ENCODE measurements around the gene GPC5.

The GPC5 gene

GRCh38 chr13:91557328-91558090 is 159.1 kb downstream of the GPC5 start:
- Mint-ChIP-seq H3K27ac (no peak overlapping the region), H3K4me1 (no peaks in the 10 kb centered on the region), H3K4me3 (no peak overlapping the region), H3K9me3 (peaks cover 5% of the 10 kb centered on the region), H3K36me3 (no peaks in the 10 kb centered on the region), H3K27me3 (no peaks in the 10 kb centered on the region)
- no peak for DNase-seq (ENCODE audit: low spot score in 2 of 2)
- ATAC-seq (ENCODE audit: low read depth), result no peak

GRCh38 chr13:91563799-91564198 is 165.4 kb downstream of the GPC5 start:
- no peak for DNase-seq (ENCODE audit: low spot score in 2 of 2)
- Mint-ChIP-seq H3K27ac (no peak overlapping the region), H3K4me3 (no peak overlapping the region), H3K27me3 (peaks cover 2% of the 10 kb centered on the region), H3K36me3 (no peaks in the 10 kb centered on the region), H3K4me1 (no peaks in the 10 kb centered on the region), H3K9me3 (peaks cover 2% of the 10 kb centered on the region)
- ATAC-seq (ENCODE audit: low read depth), result no peak

GRCh38 chr13:91564396-91564795 is 166.0 kb downstream of the GPC5 start:
- no peak overlapping the region for H3K27ac Mint-ChIP-seq

GRCh38 chr13:91565296-91565695 is 166.9 kb downstream of the GPC5 start:
- DNase-seq (ENCODE audit: low spot score in 2 of 2), result no peak
- no peak overlapping the region for H3K4me3 Mint-ChIP-seq
- no peak for ATAC-seq (ENCODE audit: low read depth)
- no peaks in the 10 kb centered on the region for H3K36me3 Mint-ChIP-seq
- no peaks in the 10 kb centered on the region for H3K4me1 Mint-ChIP-seq
- H3K27me3 Mint-ChIP-seq, result peaks cover 2% of the 10 kb centered on the region
- no peak overlapping the region for H3K27ac Mint-ChIP-seq
- H3K9me3 Mint-ChIP-seq, result peaks cover 2% of the 10 kb centered on the region

More at GRCh38 chr13:91564396-91564795, 166.0 kb downstream of the GPC5 start:
- Mint-ChIP-seq H3K36me3 (no peaks in the 10 kb centered on the region), H3K4me3 (no peak overlapping the region), H3K27me3 (peaks cover 2% of the 10 kb centered on the region), H3K9me3 (peaks cover 2% of the 10 kb centered on the region), H3K4me1 (no peaks in the 10 kb centered on the region)
- no peak for DNase-seq (ENCODE audit: low spot score in 2 of 2)
- ATAC-seq (ENCODE audit: low read depth), result no peak

GRCh38 chr13:91567485-91568207 is 169.2 kb downstream of the GPC5 start:
- DNase-seq (ENCODE audit: low spot score in 2 of 2) (no peak), ATAC-seq (ENCODE audit: low read depth) (no peak)
- H3K4me1 Mint-ChIP-seq, result no peaks in the 10 kb centered on the region
- H3K9me3 Mint-ChIP-seq, result peaks cover 2% of the 10 kb centered on the region
- H3K36me3 Mint-ChIP-seq, result no peaks in the 10 kb centered on the region
- H3K27ac Mint-ChIP-seq, result no peak overlapping the region
- no peak overlapping the region for H3K4me3 Mint-ChIP-seq
- H3K27me3 Mint-ChIP-seq, result peaks cover 2% of the 10 kb centered on the region

- Mint-ChIP-seq H3K9me3 (no peaks in the 10 kb centered on the region), H3K27ac (no peak overlapping the region), H3K27me3 (no peaks in the 10 kb centered on the region), H3K4me1 (no peaks in the 10 kb centered on the region), H3K36me3 (no peaks in the 10 kb centered on the region), H3K4me3 (no peak overlapping the region)
- ATAC-seq (ENCODE audit: low read depth) (no peak), DNase-seq (ENCODE audit: low spot score in 2 of 2) (no peak)
These were observed 173.3 kb downstream of the GPC5 start for GRCh38 chr13:91571681-91572080.

GRCh38 chr13:91572439-91572838 is 174.0 kb downstream of the GPC5 start:
- H3K9me3 Mint-ChIP-seq, result no peaks in the 10 kb centered on the region
- no peak overlapping the region for H3K4me3 Mint-ChIP-seq
- DNase-seq (ENCODE audit: low spot score in 2 of 2), result no peak
- no peak overlapping the region for H3K27ac Mint-ChIP-seq
- no peaks in the 10 kb centered on the region for H3K27me3 Mint-ChIP-seq
- no peak for ATAC-seq (ENCODE audit: low read depth)
- H3K4me1 Mint-ChIP-seq, result no peaks in the 10 kb centered on the region
- H3K36me3 Mint-ChIP-seq, result no peaks in the 10 kb centered on the region

- Mint-ChIP-seq H3K27me3 (no peaks in the 10 kb centered on the region), H3K9me3 (no peaks in the 10 kb centered on the region), H3K4me3 (no peak overlapping the region), H3K27ac (no peak overlapping the region), H3K4me1 (no peaks in the 10 kb centered on the region), H3K36me3 (no peaks in the 10 kb centered on the region)
- ATAC-seq (ENCODE audit: low read depth) (no peak), DNase-seq (ENCODE audit: low spot score in 2 of 2) (no peak)
These were observed 174.7 kb downstream of the GPC5 start for GRCh38 chr13:91572944-91573598.

GRCh38 chr13:91574766-91575165 is 176.3 kb downstream of the GPC5 start:
- H3K27me3 Mint-ChIP-seq, result no peaks in the 10 kb centered on the region
- H3K9me3 Mint-ChIP-seq, result no peaks in the 10 kb centered on the region
- no peaks in the 10 kb centered on the region for H3K4me1 Mint-ChIP-seq
- H3K27ac Mint-ChIP-seq, result no peak overlapping the region
- no peak overlapping the region for H3K4me3 Mint-ChIP-seq
- DNase-seq (ENCODE audit: low spot score in 2 of 2), result no peak
- no peaks in the 10 kb centered on the region for H3K36me3 Mint-ChIP-seq
- ATAC-seq (ENCODE audit: low read depth), result no peak

- no peak overlapping the region for H3K4me3 Mint-ChIP-seq
- DNase-seq (ENCODE audit: low spot score in 2 of 2) (no peak), ATAC-seq (ENCODE audit: low read depth) (no peak)
- H3K9me3 Mint-ChIP-seq, result peaks cover 2% of the 10 kb centered on the region
- H3K27me3 Mint-ChIP-seq, result no peaks in the 10 kb centered on the region
- no peaks in the 10 kb centered on the region for H3K36me3 Mint-ChIP-seq
- no peak overlapping the region for H3K27ac Mint-ChIP-seq
- H3K4me1 Mint-ChIP-seq, result no peaks in the 10 kb centered on the region
These were observed 178.2 kb downstream of the GPC5 start for GRCh38 chr13:91576590-91576989.

- Mint-ChIP-seq H3K4me3 (no peak overlapping the region), H3K4me1 (no peaks in the 10 kb centered on the region), H3K9me3 (peaks cover 4% of the 10 kb centered on the region), H3K36me3 (no peaks in the 10 kb centered on the region), H3K27ac (no peak overlapping the region), H3K27me3 (no peaks in the 10 kb centered on the region)
- DNase-seq (ENCODE audit: low spot score in 2 of 2) (no peak), ATAC-seq (ENCODE audit: low read depth) (no peak)
These were observed 180.9 kb downstream of the GPC5 start for GRCh38 chr13:91579320-91579719.

GRCh38 chr13:91580749-91581148 is 182.3 kb downstream of the GPC5 start:
- Mint-ChIP-seq H3K4me1 (no peaks in the 10 kb centered on the region), H3K36me3 (no peaks in the 10 kb centered on the region), H3K9me3 (peaks cover 4% of the 10 kb centered on the region), H3K4me3 (no peak overlapping the region), H3K27me3 (no peaks in the 10 kb centered on the region), H3K27ac (no peak overlapping the region)
- ATAC-seq (ENCODE audit: low read depth) (no peak), DNase-seq (ENCODE audit: low spot score in 2 of 2) (no peak)

GRCh38 chr13:91586609-91587008 is 188.2 kb downstream of the GPC5 start:
- ATAC-seq (ENCODE audit: low read depth) (no peak), DNase-seq (ENCODE audit: low spot score in 2 of 2) (no peak)
- Mint-ChIP-seq H3K9me3 (peaks cover 10% of the 10 kb centered on the region), H3K36me3 (no peaks in the 10 kb centered on the region), H3K4me1 (no peaks in the 10 kb centered on the region), H3K4me3 (no peak overlapping the region), H3K27me3 (no peaks in the 10 kb centered on the region), H3K27ac (no peak overlapping the region)

- H3K27ac Mint-ChIP-seq, result no peak overlapping the region
- H3K27me3 Mint-ChIP-seq, result no peaks in the 10 kb centered on the region
- no peak overlapping the region for H3K4me3 Mint-ChIP-seq
- no peaks in the 10 kb centered on the region for H3K36me3 Mint-ChIP-seq
- no peaks in the 10 kb centered on the region for H3K4me1 Mint-ChIP-seq
- DNase-seq (ENCODE audit: low spot score in 2 of 2), result no peak
- peaks cover 11% of the 10 kb centered on the region for H3K9me3 Mint-ChIP-seq
- ATAC-seq (ENCODE audit: low read depth), result no peak
These were observed 190.1 kb downstream of the GPC5 start for GRCh38 chr13:91588541-91588940.
